H1 (cell line): ENCODE results near the gene TGFBR2. TPM values are rescaled to one million over a fixed set of nuclear protein-coding genes. Genes with fewer than 3 reads are reported as not detected.

Experiments
- BRCA1 ChIP-seq: IDR thresholded peaks from 2 replicates; pipeline ENCODE4 v1.6.1; 2012; ENCODE audit warnings: low read depth, low read length, improper control_type of control experiment
- CREB1 ChIP-seq: IDR thresholded peaks from 2 replicates; pipeline ENCODE4 v1.6.1; 2012; ENCODE audit warnings: inconsistent platforms
- polyA plus RNA-seq, 7 experiments: library from polyadenylated mRNA; depleted of rRNA in 3 of 7; stranded (reverse) in 5 of 7; unstranded in 2 of 7; fragments of >200 nt in 5 of 7; fragments of 200-250 nt in 2 of 7; gene quantifications; 1 replicate in 5 of 7; 2 replicates in 1 of 7; 4 replicates in 1 of 7; pipeline versions ENCODE4 v1.2.1 to v1.2.3, GENCODE V29; 2011 to 2013; ENCODE audit warnings: missing spikeins in 2 of 7, mixed read lengths in 2 of 7
- total RNA-seq: library from RNA; stranded (reverse); fragmentation: NEBNext Ultra II Directional; extraction: Animal tissue kit (Norgen Biotek cat#: 25700); gene quantifications from 2 replicates; pipeline ENCODE4 v1.2.1, GENCODE V29; 2021
- TF ChIP-seq, protein P1 (sequence below): fragments of 300-600 bp; sonication (generic); IDR thresholded peaks from 2 replicates; pipeline ENCODE4 v1.7.1; 2012; ENCODE audit warnings: low read length, moderate library complexity, mild to moderate bottlenecking, inconsistent platforms; ENCODE audit not compliant: insufficient replicate concordance

TGFBR2 gene
- total and polyA plus RNA-seq, 2 of the 8 experiments (the other 6 are each of a cell fraction or from before 2014, with no cell fraction given): 4.2 to 7.4 TPM

DNA sequence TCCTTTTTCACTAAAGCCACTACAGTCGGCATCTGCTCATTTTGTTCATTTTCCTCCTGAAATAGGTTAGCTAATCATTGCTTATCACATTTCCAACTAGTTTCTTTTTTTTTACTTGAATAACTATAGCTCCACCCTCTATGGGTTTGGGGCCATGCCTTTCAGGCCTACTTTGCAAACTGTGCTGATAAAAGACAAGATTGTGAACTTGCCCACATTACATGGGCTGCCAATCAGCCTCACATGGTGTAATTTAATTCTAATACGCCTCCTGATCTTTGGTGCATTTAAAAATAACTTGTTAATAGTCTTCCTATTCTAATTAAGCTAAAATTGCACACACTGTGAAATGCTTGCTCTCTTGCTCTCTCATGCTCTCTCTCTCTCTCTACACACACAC, 90.5 kb downstream of the TGFBR2 start (continued):
- TF ChIP-seq, protein P1, sequence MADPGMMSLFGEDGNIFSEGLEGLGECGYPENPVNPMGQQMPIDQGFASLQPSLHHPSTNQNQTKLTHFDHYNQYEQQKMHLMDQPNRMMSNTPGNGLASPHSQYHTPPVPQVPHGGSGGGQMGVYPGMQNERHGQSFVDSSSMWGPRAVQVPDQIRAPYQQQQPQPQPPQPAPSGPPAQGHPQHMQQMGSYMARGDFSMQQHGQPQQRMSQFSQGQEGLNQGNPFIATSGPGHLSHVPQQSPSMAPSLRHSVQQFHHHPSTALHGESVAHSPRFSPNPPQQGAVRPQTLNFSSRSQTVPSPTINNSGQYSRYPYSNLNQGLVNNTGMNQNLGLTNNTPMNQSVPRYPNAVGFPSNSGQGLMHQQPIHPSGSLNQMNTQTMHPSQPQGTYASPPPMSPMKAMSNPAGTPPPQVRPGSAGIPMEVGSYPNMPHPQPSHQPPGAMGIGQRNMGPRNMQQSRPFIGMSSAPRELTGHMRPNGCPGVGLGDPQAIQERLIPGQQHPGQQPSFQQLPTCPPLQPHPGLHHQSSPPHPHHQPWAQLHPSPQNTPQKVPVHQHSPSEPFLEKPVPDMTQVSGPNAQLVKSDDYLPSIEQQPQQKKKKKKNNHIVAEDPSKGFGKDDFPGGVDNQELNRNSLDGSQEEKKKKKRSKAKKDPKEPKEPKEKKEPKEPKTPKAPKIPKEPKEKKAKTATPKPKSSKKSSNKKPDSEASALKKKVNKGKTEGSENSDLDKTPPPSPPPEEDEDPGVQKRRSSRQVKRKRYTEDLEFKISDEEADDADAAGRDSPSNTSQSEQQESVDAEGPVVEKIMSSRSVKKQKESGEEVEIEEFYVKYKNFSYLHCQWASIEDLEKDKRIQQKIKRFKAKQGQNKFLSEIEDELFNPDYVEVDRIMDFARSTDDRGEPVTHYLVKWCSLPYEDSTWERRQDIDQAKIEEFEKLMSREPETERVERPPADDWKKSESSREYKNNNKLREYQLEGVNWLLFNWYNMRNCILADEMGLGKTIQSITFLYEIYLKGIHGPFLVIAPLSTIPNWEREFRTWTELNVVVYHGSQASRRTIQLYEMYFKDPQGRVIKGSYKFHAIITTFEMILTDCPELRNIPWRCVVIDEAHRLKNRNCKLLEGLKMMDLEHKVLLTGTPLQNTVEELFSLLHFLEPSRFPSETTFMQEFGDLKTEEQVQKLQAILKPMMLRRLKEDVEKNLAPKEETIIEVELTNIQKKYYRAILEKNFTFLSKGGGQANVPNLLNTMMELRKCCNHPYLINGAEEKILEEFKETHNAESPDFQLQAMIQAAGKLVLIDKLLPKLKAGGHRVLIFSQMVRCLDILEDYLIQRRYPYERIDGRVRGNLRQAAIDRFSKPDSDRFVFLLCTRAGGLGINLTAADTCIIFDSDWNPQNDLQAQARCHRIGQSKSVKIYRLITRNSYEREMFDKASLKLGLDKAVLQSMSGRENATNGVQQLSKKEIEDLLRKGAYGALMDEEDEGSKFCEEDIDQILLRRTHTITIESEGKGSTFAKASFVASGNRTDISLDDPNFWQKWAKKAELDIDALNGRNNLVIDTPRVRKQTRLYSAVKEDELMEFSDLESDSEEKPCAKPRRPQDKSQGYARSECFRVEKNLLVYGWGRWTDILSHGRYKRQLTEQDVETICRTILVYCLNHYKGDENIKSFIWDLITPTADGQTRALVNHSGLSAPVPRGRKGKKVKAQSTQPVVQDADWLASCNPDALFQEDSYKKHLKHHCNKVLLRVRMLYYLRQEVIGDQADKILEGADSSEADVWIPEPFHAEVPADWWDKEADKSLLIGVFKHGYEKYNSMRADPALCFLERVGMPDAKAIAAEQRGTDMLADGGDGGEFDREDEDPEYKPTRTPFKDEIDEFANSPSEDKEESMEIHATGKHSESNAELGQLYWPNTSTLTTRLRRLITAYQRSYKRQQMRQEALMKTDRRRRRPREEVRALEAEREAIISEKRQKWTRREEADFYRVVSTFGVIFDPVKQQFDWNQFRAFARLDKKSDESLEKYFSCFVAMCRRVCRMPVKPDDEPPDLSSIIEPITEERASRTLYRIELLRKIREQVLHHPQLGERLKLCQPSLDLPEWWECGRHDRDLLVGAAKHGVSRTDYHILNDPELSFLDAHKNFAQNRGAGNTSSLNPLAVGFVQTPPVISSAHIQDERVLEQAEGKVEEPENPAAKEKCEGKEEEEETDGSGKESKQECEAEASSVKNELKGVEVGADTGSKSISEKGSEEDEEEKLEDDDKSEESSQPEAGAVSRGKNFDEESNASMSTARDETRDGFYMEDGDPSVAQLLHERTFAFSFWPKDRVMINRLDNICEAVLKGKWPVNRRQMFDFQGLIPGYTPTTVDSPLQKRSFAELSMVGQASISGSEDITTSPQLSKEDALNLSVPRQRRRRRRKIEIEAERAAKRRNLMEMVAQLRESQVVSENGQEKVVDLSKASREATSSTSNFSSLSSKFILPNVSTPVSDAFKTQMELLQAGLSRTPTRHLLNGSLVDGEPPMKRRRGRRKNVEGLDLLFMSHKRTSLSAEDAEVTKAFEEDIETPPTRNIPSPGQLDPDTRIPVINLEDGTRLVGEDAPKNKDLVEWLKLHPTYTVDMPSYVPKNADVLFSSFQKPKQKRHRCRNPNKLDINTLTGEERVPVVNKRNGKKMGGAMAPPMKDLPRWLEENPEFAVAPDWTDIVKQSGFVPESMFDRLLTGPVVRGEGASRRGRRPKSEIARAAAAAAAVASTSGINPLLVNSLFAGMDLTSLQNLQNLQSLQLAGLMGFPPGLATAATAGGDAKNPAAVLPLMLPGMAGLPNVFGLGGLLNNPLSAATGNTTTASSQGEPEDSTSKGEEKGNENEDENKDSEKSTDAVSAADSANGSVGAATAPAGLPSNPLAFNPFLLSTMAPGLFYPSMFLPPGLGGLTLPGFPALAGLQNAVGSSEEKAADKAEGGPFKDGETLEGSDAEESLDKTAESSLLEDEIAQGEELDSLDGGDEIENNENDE: no peak
- no peak for TF ChIP-seq CREB1
- TF ChIP-seq BRCA1: no peak
